ENCODE measurements around the gene RFNG.

DNA sequence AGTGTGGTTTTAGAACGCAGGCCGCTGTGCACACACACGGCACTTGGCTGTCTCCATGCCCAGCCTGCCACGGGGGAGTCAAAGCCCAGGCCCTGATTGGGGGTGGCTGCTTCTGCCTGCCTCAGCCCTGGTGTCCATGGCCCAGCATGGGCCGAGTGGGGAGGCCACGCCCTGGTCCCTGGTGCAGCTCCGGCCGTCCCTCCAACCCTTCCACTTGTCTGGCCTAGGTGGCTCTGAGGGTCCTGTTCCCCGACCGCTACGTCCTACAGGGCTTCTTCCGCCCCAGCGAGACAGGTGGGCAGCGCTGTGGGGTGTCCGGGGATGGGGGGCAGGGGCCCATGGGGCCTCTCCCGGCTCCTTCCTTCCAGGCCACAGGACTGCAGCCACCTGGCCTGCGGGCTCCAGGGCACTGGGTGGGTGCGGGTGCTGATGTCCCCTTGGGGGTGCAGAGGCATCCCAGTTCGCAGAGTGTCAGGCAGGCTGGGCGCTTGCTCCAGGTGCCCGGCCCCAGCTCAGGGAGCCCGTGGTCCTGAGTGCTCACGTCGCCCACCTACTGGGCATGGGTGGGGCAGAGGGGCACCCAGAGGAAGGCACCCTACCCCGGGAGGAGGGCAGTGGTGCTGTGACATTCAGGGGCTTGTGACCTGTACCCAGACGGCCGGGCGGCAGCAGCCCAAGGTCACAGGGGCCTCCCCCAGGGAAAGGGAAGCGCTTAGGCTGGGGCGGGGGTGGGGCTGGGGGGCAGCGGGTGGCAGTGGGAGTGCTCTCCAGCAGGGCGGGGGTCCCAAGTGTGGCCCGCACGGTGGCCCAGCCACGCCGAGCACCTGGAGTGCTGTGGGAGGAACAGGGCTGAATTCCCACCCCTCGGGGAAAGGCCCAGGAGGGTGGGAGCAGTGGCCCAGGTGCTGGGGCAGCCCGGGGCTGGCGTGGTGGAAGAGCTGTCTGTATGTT is 40.8 kb downstream of the RFNG start:
- TF ChIP-seq CTCF (optimal IDR thresholded peaks at IDR 0.05 in 1 of 3, IDR thresholded peaks at IDR 0.05 in 1 of 3, conservative IDR thresholded peaks at IDR 0.05 in 1 of 3; ENCODE audit: extremely low read depth in 1 of 3, insufficient read depth in 2 of 3, low read length in 3 of 3) (no peak), EZH2 (IDR thresholded peaks at IDR 0.05; ENCODE audit: low read length) (no peak)

Data from keratinocyte (primary cell).